Type B pancreatic cell (in vitro differentiated cells): ENCODE measurements around the gene ATF2. TPM values are rescaled to one million over a fixed set of nuclear protein-coding genes. Genes with fewer than 3 reads are reported as not detected.

ENCODE experiments used
- DNase-seq: peaks from one replicate; pipeline ENCODE4 v3.0.0; 2021; ENCODE audit warnings: mixed read lengths; ENCODE audit not compliant: unreplicated experiment; ENCODE audit errors: extremely low spot score
- H3K27ac Mint-ChIP-seq: 2 replicates; pipeline ENCODE4 v1.8.0; 2021; ENCODE audit warnings: mild to moderate bottlenecking, mixed read lengths
- H3K27me3 Mint-ChIP-seq: 2 replicates; pipeline ENCODE4 v1.8.0; 2021; ENCODE audit warnings: mixed read lengths
- H3K36me3 Mint-ChIP-seq: 2 replicates; pipeline ENCODE4 v1.8.0; 2021; ENCODE audit warnings: mixed read lengths
- H3K4me1 Mint-ChIP-seq: one replicate; pipeline ENCODE4 v1.8.0; 2021; ENCODE audit warnings: mixed read lengths; ENCODE audit not compliant: unreplicated experiment
- H3K4me3 Mint-ChIP-seq: 2 replicates; pipeline ENCODE4 v1.8.0; 2021; ENCODE audit warnings: mild to moderate bottlenecking, mixed read lengths
- H3K9me3 Mint-ChIP-seq: 2 replicates; pipeline ENCODE4 v1.8.0; 2021; ENCODE audit warnings: mixed read lengths
- CTCF ChIP-seq: fragments of 200-600 bp; sonication (generic); conservative IDR thresholded peaks from 2 replicates; pipeline ENCODE4 v1.5.0; 2021; ENCODE audit warnings: antibody characterized with exemption, mild to moderate bottlenecking
- total RNA-seq: library from RNA; stranded (reverse); gene quantifications from 2 replicates; pipeline ENCODE4 v1.2.1, GENCODE V29; 2021; ENCODE audit warnings: low replicate concordance

The ATF2 gene
- total RNA-seq, 1 donor from 2014 or later, result 56.1 TPM

GRCh38 chr2:175203621-175204496 is 35.9 kb upstream of the ATF2 start:
- DNase-seq, result peak; percentile 70
- Mint-ChIP-seq H3K4me1 (no peaks in the 10 kb centered on the region), H3K36me3 (no peaks in the 10 kb centered on the region), H3K27me3 (peaks cover 16% of the 10 kb centered on the region), H3K9me3 (no peaks in the 10 kb centered on the region), H3K4me3 (no peak overlapping the region), H3K27ac (no peak overlapping the region)
- peak; percentile 74 for TF ChIP-seq CTCF

- no peak overlapping the region for H3K27ac Mint-ChIP-seq
- no peak overlapping the region for H3K4me3 Mint-ChIP-seq
- peaks cover 4% of the 10 kb centered on the region for H3K9me3 Mint-ChIP-seq
- DNase-seq, result no peak
- TF ChIP-seq CTCF, result no peak
- peaks cover 4% of the 10 kb centered on the region for H3K27me3 Mint-ChIP-seq
- no peaks in the 10 kb centered on the region for H3K4me1 Mint-ChIP-seq
- H3K36me3 Mint-ChIP-seq, result peaks cover 3% of the 10 kb centered on the region
These were observed 27.0 kb upstream of the ATF2 start for GRCh38 chr2:175195012-175195411.

- H3K27me3 Mint-ChIP-seq, result peaks cover 4% of the 10 kb centered on the region
- H3K9me3 Mint-ChIP-seq, result peaks cover 4% of the 10 kb centered on the region
- no peak for DNase-seq
- no peaks in the 10 kb centered on the region for H3K36me3 Mint-ChIP-seq
- H3K4me1 Mint-ChIP-seq, result no peaks in the 10 kb centered on the region
- H3K27ac Mint-ChIP-seq, result no peak overlapping the region
- H3K4me3 Mint-ChIP-seq, result no peak overlapping the region
- no peak for TF ChIP-seq CTCF
These were observed 20.8 kb upstream of the ATF2 start for GRCh38 chr2:175188761-175189160.

GRCh38 chr2:175187378-175187777 is 19.4 kb upstream of the ATF2 start:
- no peak overlapping the region for H3K4me3 Mint-ChIP-seq
- peak; percentile 35 for TF ChIP-seq CTCF
- no peaks in the 10 kb centered on the region for H3K36me3 Mint-ChIP-seq
- H3K9me3 Mint-ChIP-seq, result no peaks in the 10 kb centered on the region
- no peak overlapping the region for H3K27ac Mint-ChIP-seq
- H3K4me1 Mint-ChIP-seq, result no peaks in the 10 kb centered on the region
- peaks cover 4% of the 10 kb centered on the region for H3K27me3 Mint-ChIP-seq
- DNase-seq, result no peak

- Mint-ChIP-seq H3K4me3 (no peak overlapping the region), H3K36me3 (peaks cover 12% of the 10 kb centered on the region)
- TF ChIP-seq CTCF, result no peak
These were observed 15.7 kb upstream of the ATF2 start for GRCh38 chr2:175183674-175184073.

More at GRCh38 chr2:175183674-175184073, 15.7 kb upstream of the ATF2 start:
- H3K9me3 Mint-ChIP-seq, result peaks cover 7% of the 10 kb centered on the region
- DNase-seq, result no peak
- H3K27ac Mint-ChIP-seq, result no peak overlapping the region
- H3K27me3 Mint-ChIP-seq, result peaks cover 2% of the 10 kb centered on the region
- H3K4me1 Mint-ChIP-seq, result peaks cover 14% of the 10 kb centered on the region
